OCI-LY7 (cell line): ENCODE data around the gene ARHGEF26.

Source experiments
- CTCF ChIP-seq: fragments of 200-600 bp; sonication (generic); conservative IDR thresholded peaks from 2 replicates; pipeline ENCODE4 v1.5.1; 2014; ENCODE audit warnings: mild to moderate bottlenecking, antibody characterized with exemption, low read length, moderate library complexity, mixed read lengths
- EZH2phosphoT487 ChIP-seq: fragments of 200-600 bp; sonication (generic); IDR thresholded peaks from 2 replicates; pipeline ENCODE4 v1.6.1; 2018; ENCODE audit warnings: low read depth, borderline replicate concordance, mild to moderate bottlenecking, mixed run types, antibody characterized with exemption, low read length, moderate library complexity, mixed read lengths

- no peak for TF ChIP-seq CTCF
- TF ChIP-seq EZH2phosphoT487, result no peak
These were observed 35.3 kb downstream of the ARHGEF26 start for GRCh38 chr3:154156530-154156929.
